A549 (cell line): ENCODE measurements around the gene STX18. TPM values are rescaled to one million over a fixed set of nuclear protein-coding genes. Genes with fewer than 3 reads are reported as not detected.
A peak's percentile ranks its signal among the peaks of the same experiment; 100 is the strongest.

Experiments
- ATAC-seq, 2 experiments: fragments of 200-7000 bp in 1 of 2; fragments of >200 bp in 1 of 2; cut with Nextera tagmentation in 1 of 2; cut with Tn5 transposase in 1 of 2; 3 replicates each; pipeline versions ENCODE4 v1.8.0 to v1.9.1; 2018 to 2020; ENCODE audit warnings: mild to moderate bottlenecking in 1 of 2, moderate library complexity in 1 of 2
- CTCF ChIA-PET: fragments of 300-600 bp; sonication (Branson Sonifier 250); formaldehyde crosslinking; extraction: SDS; loops from one replicate; lab custom pipeline; 2021; ENCODE audit warnings: antibody characterized with exemption, inconsistent platforms; lab: Yijun Ruan, JAX
- POLR2A ChIA-PET: fragments of 350-600 bp; formaldehyde crosslinking; extraction: SDS; loops from one replicate; lab custom pipeline; 2021; ENCODE audit warnings: antibody characterized with exemption, inconsistent platforms; lab: Yijun Ruan, JAX
- DNase-seq, 2 experiments: peaks; one replicate each; pipeline versions ENCODE4 v3.0.0 to v3.0.0-alpha.2; 2011 to 2016; ENCODE audit warnings: low read depth in 1 of 2, low spot score in 1 of 2
- FAIRE-seq: peaks from 2 replicates; lab custom pipeline; 2011; peaks lifted over from hg19 to GRCh38; lab: Jason Lieb, UNC
- H3K27ac ChIP-seq, 2 experiments: fragments of >200 bp; sonication (Bioruptor Twin); formaldehyde crosslinking; 3 replicates each; pipeline ENCODE4 v1.5.1; 2016 to 2017
- H3K4me1 ChIP-seq: fragments of >200 bp; sonication (Bioruptor Twin); formaldehyde crosslinking; 3 replicates; pipeline ENCODE4 v1.6.1; 2016
- H3K4me2 ChIP-seq: fragments of >200 bp; sonication (Bioruptor Twin); formaldehyde crosslinking; 3 replicates; pipeline ENCODE4 v1.6.1; 2016
- H3K4me3 ChIP-seq: fragments of >200 bp; sonication (Bioruptor Twin); formaldehyde crosslinking; 3 replicates; pipeline ENCODE4 v1.5.1; 2016
- H3K9me3 ChIP-seq: fragments of >200 bp; sonication (Bioruptor Twin); formaldehyde crosslinking; 3 replicates; pipeline ENCODE4 v1.6.1; 2016
- CHD4 ChIP-seq: fragments of 200-600 bp; sonication (generic); IDR thresholded peaks from 2 replicates; pipeline ENCODE4 v1.6.1; 2016; ENCODE audit warnings: antibody characterized with exemption, mild to moderate bottlenecking, borderline replicate concordance
- ESRRA ChIP-seq: fragments of 150-350 bp; IDR thresholded peaks from 2 replicates; pipeline ENCODE4 v1.6.1; 2014; ENCODE audit warnings: mild to moderate bottlenecking, low read length, borderline replicate concordance
- GATA3 ChIP-seq: IDR thresholded peaks from 2 replicates; pipeline ENCODE4 v1.6.1; 2012; ENCODE audit warnings: borderline replicate concordance
- HOXB13 ChIP-seq: fragments of 250-450 bp; sonication (Bioruptor Pico); IDR thresholded peaks from 2 replicates; pipeline ENCODE4 v1.5.0; 2020; ENCODE audit warnings: low read depth, mild to moderate bottlenecking, moderate library complexity
- MAFK ChIP-seq: fragments of 450-650 bp; IDR thresholded peaks from 2 replicates; pipeline ENCODE4 v1.6.1; 2014; ENCODE audit not compliant: partially characterized antibody
- MAZ ChIP-seq: fragments of 150-350 bp; IDR thresholded peaks from 2 replicates; pipeline ENCODE4 v1.6.1; 2014; ENCODE audit warnings: antibody characterized with exemption, low read depth, low read length, borderline replicate concordance
- NFE2L2 ChIP-seq: fragments of 150-350 bp; conservative IDR thresholded peaks from 2 replicates; pipeline ENCODE4 v1.6.1; 2014; ENCODE audit warnings: low read length
- NR3C1 ChIP-seq: fragments of >200 bp; sonication (Bioruptor Twin); formaldehyde crosslinking; IDR thresholded peaks from 3 replicates; pipeline ENCODE4 v1.6.1; 2017
- POLR2AphosphoS2 ChIP-seq: conservative IDR thresholded peaks from 2 replicates; pipeline ENCODE4 v1.6.1; 2012; ENCODE audit warnings: low read length, improper control_type of control experiment, inconsistent platforms
- RAD21 ChIP-seq, 2 experiments: fragments of >200 bp in 1 of 2; sonication (Bioruptor Twin) in 1 of 2; formaldehyde crosslinking in 1 of 2; IDR thresholded peaks in 1 of 2; conservative IDR thresholded peaks in 1 of 2; 2 replicates in 1 of 2; 3 replicates in 1 of 2; pipeline ENCODE4 v1.6.1; 2012 to 2018; ENCODE audit warnings: inconsistent platforms in 1 of 2
- SMC3 ChIP-seq: fragments of >200 bp; sonication (Bioruptor Twin); formaldehyde crosslinking; IDR thresholded peaks from 3 replicates; pipeline ENCODE4 v1.6.1; 2018; ENCODE audit warnings: inconsistent platforms
- WGBS: methylation state at CpG from one replicate; pipeline ENCODE4 v1.1.6; 2017; ENCODE audit errors: missing lambda C conversion rate; 5-methylcytosine and 5-hydroxymethylcytosine counted together
- polyA plus RNA-seq, 4 experiments: library from polyadenylated mRNA; depleted of rRNA in 3 of 4; stranded (reverse); fragments of >200 nt; fragmentation: RNase III in 1 of 4; extraction: RNeasy Plus Mini Kit Qiagen cat#74134 plus additional on column Dnase treatment in 1 of 4; gene quantifications; 2 replicates in 3 of 4; 3 replicates in 1 of 4; pipeline ENCODE4 v1.2.3, GENCODE V29; 2011 to 2017
- TF ChIP-seq, protein P1 (sequence below): fragments of >200 bp; sonication (Bioruptor Twin); formaldehyde crosslinking; IDR thresholded peaks from 3 replicates; pipeline ENCODE4 v1.5.1; 2016
- TF ChIP-seq, protein P2 (sequence below): fragments of 450-650 bp; IDR thresholded peaks from 2 replicates; pipeline ENCODE4 v1.6.1; 2014; ENCODE audit warnings: antibody characterized with exemption

Gene STX18
- polyA plus RNA-seq, 2 of the 4 experiments (the other 2 are of a cell fraction): 13.4 to 19.6 TPM

DNA sequence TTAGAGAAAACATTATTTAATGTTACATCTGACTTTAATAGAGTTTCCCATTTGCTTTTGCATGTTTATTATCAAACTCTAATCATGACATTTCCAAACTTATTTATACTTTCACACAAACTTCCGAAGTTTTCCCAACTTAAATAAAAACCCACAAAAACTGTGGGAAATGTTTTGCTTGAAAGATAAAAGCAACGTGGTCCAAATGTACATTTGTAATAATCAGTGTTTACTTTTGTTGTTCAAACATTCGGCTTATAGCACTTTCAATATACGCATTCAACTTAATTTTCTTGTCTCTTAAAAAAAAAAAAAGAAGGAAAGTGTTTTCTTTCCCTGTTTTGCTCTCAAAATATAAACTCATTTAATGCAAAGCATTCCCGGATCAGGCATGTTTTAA is 51.0 kb downstream of the STX18 start:
- FAIRE-seq (no peak), DNase-seq (no peak), ATAC-seq (no peak)
- CTCF ChIA-PET: interaction anchor here (1.5 to 3.6 kb wide), 2 partner anchors 11 to 389 kb away, joined by 3 to 19 read pairs; no protein-coding TSS in a partner anchor
- WGBS: 44% methylated on average over 5 of the region's 5 CpGs
- H3K4me2 ChIP-seq: peak overlapping the region; percentile 47; the same call in 2 of the 3 replicates
- TF ChIP-seq POLR2AphosphoS2 (no peak), GATA3 (no peak), CHD4 (no peak), RAD21 (conservative IDR thresholded peaks at IDR 0.05 in 1 of 2, IDR thresholded peaks at IDR 0.05 in 1 of 2) (no peak)
- H3K27ac ChIP-seq: no peak overlapping the region; a peak in 1 of 6 replicates
- H3K4me3 ChIP-seq: no peak overlapping the region
- no peaks in the 10 kb centered on the region for H3K9me3 ChIP-seq
- POLR2A ChIA-PET: no interaction called here
- H3K4me1 ChIP-seq: peaks cover 15% of the 10 kb centered on the region

DNA sequence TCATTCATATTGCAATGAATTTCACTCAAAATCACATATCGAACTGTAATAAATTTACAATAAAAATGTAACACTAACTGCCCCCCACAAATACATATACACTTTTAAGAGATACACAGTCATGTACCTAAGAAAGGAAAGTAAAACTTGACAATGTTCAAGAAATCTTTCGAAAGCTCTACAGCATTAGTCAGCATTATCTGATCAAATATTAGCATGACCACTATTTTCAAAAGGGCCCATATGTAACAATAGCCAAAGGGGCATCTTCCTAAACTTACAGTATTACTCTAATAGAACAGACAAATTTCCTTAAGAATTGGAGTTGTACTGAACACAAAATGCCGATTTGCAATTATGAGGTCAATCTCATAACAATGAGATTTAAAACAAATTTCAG is 51.8 kb downstream of the STX18 start:
- Histone ChIP-seq H3K4me2 (peak overlapping the region; percentile 47), H3K4me3 (no peak overlapping the region), H3K27ac (no peak overlapping the region), H3K4me1 (peaks cover 15% of the 10 kb centered on the region), H3K9me3 (no peaks in the 10 kb centered on the region)
- ChIA-PET POLR2A (interaction anchor here (0.6 kb wide), 1 partner anchor 1007 kb away, joined by 4 read pairs; no protein-coding TSS in a partner anchor), CTCF (interaction anchor here (1.5 to 3.6 kb wide), 2 partner anchors 10 to 390 kb away, joined by 3 to 19 read pairs; no protein-coding TSS in a partner anchor)
- WGBS: 48% methylated on average over 3 of the region's 3 CpGs
- FAIRE-seq (no peak), ATAC-seq (no peak), DNase-seq (no peak)
- TF ChIP-seq MAFK (peak; percentile 81), NR3C1 (no peak)

DNA sequence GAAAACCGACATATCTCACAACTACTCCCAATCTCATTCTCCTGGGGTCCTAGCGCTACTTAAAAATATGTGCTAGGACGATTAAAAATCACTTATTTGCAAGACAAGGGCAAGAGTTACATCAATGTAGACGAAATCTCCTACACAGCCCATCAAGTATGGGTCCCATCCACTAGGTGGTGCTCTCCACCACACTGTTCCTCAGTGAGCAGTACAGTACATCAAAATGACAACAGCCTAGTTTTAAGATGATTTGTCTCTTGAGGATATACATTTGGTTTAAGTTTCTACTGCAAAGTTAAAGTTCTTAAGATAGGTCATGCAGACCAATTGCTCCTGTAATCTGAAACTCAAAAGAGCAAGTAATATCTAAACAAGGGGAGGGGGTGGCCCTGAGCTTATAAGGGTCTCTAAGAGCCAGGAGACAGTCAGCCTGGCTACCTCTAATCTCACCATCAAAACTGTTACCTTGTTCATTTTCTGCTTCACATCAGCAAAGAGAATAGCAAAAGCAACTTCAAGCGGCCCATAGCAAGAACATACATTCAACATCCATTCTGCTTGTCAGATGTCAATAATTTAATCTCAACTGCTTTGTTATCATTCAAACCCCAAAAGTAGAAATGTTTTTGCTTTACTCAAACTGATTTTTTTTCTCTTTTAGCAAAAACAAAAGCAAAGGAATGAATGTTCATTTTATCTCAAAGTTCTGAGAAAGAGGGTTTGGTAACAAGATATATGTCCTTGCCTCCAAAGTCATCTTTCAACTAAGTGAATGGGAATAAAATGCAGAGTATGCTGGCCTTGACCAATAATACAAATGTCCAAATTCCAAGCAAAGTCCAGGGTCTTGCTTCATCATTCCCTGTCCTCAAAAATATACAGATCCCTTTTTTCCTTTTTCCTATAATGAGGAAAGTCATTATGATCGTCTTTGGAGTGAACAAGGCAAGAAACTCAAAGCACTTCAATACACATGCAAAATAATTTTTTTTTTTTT is 53.1 kb downstream of the STX18 start:
- no peak overlapping the region for H3K4me3 ChIP-seq
- no peak overlapping the region for H3K27ac ChIP-seq
- H3K9me3 ChIP-seq: no peaks in the 10 kb centered on the region
- TF ChIP-seq RAD21 (conservative IDR thresholded peaks at IDR 0.05 in 1 of 2, IDR thresholded peaks at IDR 0.05 in 1 of 2) (peak; percentile 71 to 77), HOXB13 (CRISPR knock-in tag) (no peak), SMC3 (peak; percentile 35; the same call in 2 of the 3 replicates)
- TF ChIP-seq, protein P1, sequence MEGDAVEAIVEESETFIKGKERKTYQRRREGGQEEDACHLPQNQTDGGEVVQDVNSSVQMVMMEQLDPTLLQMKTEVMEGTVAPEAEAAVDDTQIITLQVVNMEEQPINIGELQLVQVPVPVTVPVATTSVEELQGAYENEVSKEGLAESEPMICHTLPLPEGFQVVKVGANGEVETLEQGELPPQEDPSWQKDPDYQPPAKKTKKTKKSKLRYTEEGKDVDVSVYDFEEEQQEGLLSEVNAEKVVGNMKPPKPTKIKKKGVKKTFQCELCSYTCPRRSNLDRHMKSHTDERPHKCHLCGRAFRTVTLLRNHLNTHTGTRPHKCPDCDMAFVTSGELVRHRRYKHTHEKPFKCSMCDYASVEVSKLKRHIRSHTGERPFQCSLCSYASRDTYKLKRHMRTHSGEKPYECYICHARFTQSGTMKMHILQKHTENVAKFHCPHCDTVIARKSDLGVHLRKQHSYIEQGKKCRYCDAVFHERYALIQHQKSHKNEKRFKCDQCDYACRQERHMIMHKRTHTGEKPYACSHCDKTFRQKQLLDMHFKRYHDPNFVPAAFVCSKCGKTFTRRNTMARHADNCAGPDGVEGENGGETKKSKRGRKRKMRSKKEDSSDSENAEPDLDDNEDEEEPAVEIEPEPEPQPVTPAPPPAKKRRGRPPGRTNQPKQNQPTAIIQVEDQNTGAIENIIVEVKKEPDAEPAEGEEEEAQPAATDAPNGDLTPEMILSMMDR: peak; percentile 77
- WGBS: 26% methylated on average over 6 of the region's 6 CpGs
- no peak overlapping the region for H3K4me2 ChIP-seq
- FAIRE-seq (peak; percentile 39), ATAC-seq (peak; percentile 96 to 99), DNase-seq (peak; percentile 44 to 72)
- ChIA-PET CTCF (interaction anchor here (0.6 to 3.6 kb wide), 18 partner anchors 8 to 394 kb away, joined by 3 to 19 read pairs (median 4); partner anchors contain the start of gene STX18), POLR2A (no interaction called here)
- H3K4me1 ChIP-seq: peaks cover 15% of the 10 kb centered on the region

DNA sequence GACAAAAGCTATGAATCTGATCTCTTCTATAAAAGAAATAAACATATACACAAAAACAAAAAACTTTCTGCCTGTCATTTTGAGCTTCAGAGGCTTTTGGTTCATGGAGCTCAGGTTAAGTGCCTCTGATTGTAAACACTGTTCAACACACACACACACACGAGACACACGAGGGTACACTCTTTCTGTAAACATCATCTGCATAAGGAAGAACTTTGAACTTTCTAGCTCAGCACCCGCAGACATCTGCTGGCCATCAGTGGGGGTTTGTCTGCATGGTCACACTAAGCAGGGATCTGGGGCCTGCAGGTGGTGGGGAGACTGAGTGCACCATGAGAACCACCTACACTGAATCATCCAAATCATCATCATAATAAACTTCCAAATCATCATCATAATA is 54.9 kb downstream of the STX18 start:
- TF ChIP-seq HOXB13 (CRISPR knock-in tag): no peak
- TF ChIP-seq MAZ: no peak
- no peak for TF ChIP-seq ESRRA
- TF ChIP-seq, protein P2, sequence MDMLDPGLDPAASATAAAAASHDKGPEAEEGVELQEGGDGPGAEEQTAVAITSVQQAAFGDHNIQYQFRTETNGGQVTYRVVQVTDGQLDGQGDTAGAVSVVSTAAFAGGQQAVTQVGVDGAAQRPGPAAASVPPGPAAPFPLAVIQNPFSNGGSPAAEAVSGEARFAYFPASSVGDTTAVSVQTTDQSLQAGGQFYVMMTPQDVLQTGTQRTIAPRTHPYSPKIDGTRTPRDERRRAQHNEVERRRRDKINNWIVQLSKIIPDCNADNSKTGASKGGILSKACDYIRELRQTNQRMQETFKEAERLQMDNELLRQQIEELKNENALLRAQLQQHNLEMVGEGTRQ: no peak
- TF ChIP-seq NFE2L2: no peak
- TF ChIP-seq, all 56 proteins: peak for 0
- Histone ChIP-seq H3K9me3 (no peaks in the 10 kb centered on the region), H3K27ac (no peak overlapping the region), H3K4me1 (peaks cover 15% of the 10 kb centered on the region), H3K4me2 (no peak overlapping the region), H3K4me3 (no peak overlapping the region)
- no peak for ATAC-seq
- CTCF ChIA-PET: interaction anchor here (0.5 to 1.5 kb wide), 4 partner anchors 17 to 393 kb away, joined by 3 to 4 read pairs (median 3); no protein-coding TSS in a partner anchor
- WGBS: 53% methylated on average over 3 of the region's 3 CpGs
- DNase-seq: no peak
- POLR2A ChIA-PET: no interaction called here
- no peak for FAIRE-seq
